GM19372 (cell line): ENCODE measurements around the gene ADORA1.

Experiments used
- ATAC-seq: cut with Tn5 transposase; IDR thresholded peaks from one replicate; pipeline ENCODE4 v1.9.1; 2021; ENCODE audit warnings: mild to moderate bottlenecking, low read depth, moderate library complexity; ENCODE audit not compliant: unreplicated experiment

The ADORA1 gene

GRCh38 chr1:203181586-203182386 lies 54.3 kb downstream of the ADORA1 start:
- no peak for ATAC-seq

GRCh38 chr1:203182387-203182953 lies 54.9 kb downstream of the ADORA1 start:
- no peak for ATAC-seq

GRCh38 chr1:203183828-203184227 lies 56.3 kb downstream of the ADORA1 start:
- no peak for ATAC-seq

- no peak for ATAC-seq
Measured at GRCh38 chr1:203184467-203184866, 56.9 kb downstream of the ADORA1 start.

- no peak for ATAC-seq
Measured at GRCh38 chr1:203185061-203185461, 57.5 kb downstream of the ADORA1 start.

- no peak for ATAC-seq
Measured at GRCh38 chr1:203185585-203185984, 58.1 kb downstream of the ADORA1 start.

- no peak for ATAC-seq
Measured at GRCh38 chr1:203186091-203186445, 58.5 kb downstream of the ADORA1 start.

GRCh38 chr1:203186446-203187303 lies 59.1 kb downstream of the ADORA1 start, which contains the start of gene CHI3L1:
Gene CHI3L1 (minus strand): TSS chr1:203186704. CDS start chr1:203186623, 81 bp downstream.
- ATAC-seq, result no peak

GRCh38 chr1:203187304-203187685 lies 59.8 kb downstream of the ADORA1 start:
- no peak for ATAC-seq

- no peak for ATAC-seq
Measured at GRCh38 chr1:203187689-203188264, 60.3 kb downstream of the ADORA1 start.

GRCh38 chr1:203188686-203189232 lies 61.2 kb downstream of the ADORA1 start:
- ATAC-seq, result no peak

- no peak for ATAC-seq
Measured at GRCh38 chr1:203189951-203190352, 62.4 kb downstream of the ADORA1 start.

- no peak for ATAC-seq
Measured at GRCh38 chr1:203190949-203191348, 63.4 kb downstream of the ADORA1 start.

GRCh38 chr1:203196371-203196770 lies 68.8 kb downstream of the ADORA1 start:
- no peak for ATAC-seq

- no peak for ATAC-seq
Measured at GRCh38 chr1:203197625-203198024, 70.1 kb downstream of the ADORA1 start.

GRCh38 chr1:203199002-203199401 lies 71.5 kb downstream of the ADORA1 start:
- no peak for ATAC-seq

GRCh38 chr1:203199481-203199815 lies 71.9 kb downstream of the ADORA1 start:
- no peak for ATAC-seq

GRCh38 chr1:203199816-203200571 lies 72.5 kb downstream of the ADORA1 start:
- ATAC-seq, result no peak

GRCh38 chr1:203200916-203201315 lies 73.4 kb downstream of the ADORA1 start:
- ATAC-seq, result no peak
